IMR-90 (cell line): ENCODE measurements around the gene EEIG2. TPM values are rescaled to one million over a fixed set of nuclear protein-coding genes. Genes with fewer than 3 reads are reported as not detected.

Experiments used
- ATAC-seq: fragments of 200-7000 bp; cut with Tn5 transposase; 2 replicates; pipeline ENCODE4 v1.9.1; 2020; ENCODE audit warnings: low read depth, mild to moderate bottlenecking, moderate library complexity
- BruUV-seq: library from RNA; stranded (reverse); fragments of 400-500 nt; replicated peaks from 2 replicates; lab custom pipeline; 2021; lab: Mats Ljungman, UMichigan
- CTCF ChIA-PET: fragments of 300-600 bp; formaldehyde crosslinking; extraction: SDS; loops from one replicate; lab custom pipeline; 2021; ENCODE audit warnings: antibody characterized with exemption; lab: Yijun Ruan, JAX
- POLR2A ChIA-PET: fragments of 300-600 bp; sonication (Branson Sonifier 250); formaldehyde crosslinking; loops from one replicate; lab custom pipeline; 2022; ENCODE audit warnings: antibody characterized with exemption; ENCODE audit not compliant: unreplicated experiment; lab: Charles Lee
- DNase-seq: peaks from one replicate; pipeline ENCODE4 v3.0.0; 2013
- H2AFZ ChIP-seq: replicated peaks from 2 replicates; pipeline ENCODE3; 2013; ENCODE audit warnings: low read length, mild to moderate bottlenecking; ENCODE audit not compliant: poor library complexity
- H2AK5ac ChIP-seq: 2 replicates; pipeline ENCODE4 v1.6.1; 2013; ENCODE audit warnings: low read depth, low read length, inconsistent platforms
- H2AK9ac ChIP-seq: replicated peaks from 2 replicates; pipeline ENCODE3; 2013; ENCODE audit warnings: mild to moderate bottlenecking, low read depth, low read length, moderate library complexity; ENCODE audit not compliant: poor library complexity
- H2BK120ac ChIP-seq: 2 replicates; pipeline ENCODE4 v1.6.1; 2013; ENCODE audit warnings: low read depth, low read length, inconsistent platforms
- H2BK15ac ChIP-seq: 3 replicates; pipeline ENCODE4 v1.6.1; 2013; ENCODE audit warnings: low read depth, low read length, inconsistent platforms
- H2BK20ac ChIP-seq: 2 replicates; pipeline ENCODE4 v1.6.1; 2013; ENCODE audit warnings: low read depth, mild to moderate bottlenecking, inconsistent platforms, low read length, moderate library complexity
- H2BK5ac ChIP-seq: 2 replicates; pipeline ENCODE4 v1.6.1; 2013; ENCODE audit warnings: mild to moderate bottlenecking, low read depth, low read length, inconsistent platforms; ENCODE audit not compliant: poor library complexity, severe bottlenecking
- H3K14ac ChIP-seq: replicated peaks from 2 replicates; pipeline ENCODE4 v1.6.1; 2013; ENCODE audit warnings: low read depth, low read length, inconsistent platforms
- H3K18ac ChIP-seq: 2 replicates; pipeline ENCODE4 v1.6.1; 2013; ENCODE audit warnings: low read depth, low read length, control low read depth
- H3K23ac ChIP-seq: 2 replicates; pipeline ENCODE4 v1.6.1; 2013; ENCODE audit warnings: low read depth, low read length, inconsistent platforms
- H3K27ac ChIP-seq: 2 replicates; pipeline ENCODE4 v1.5.1; 2013; ENCODE audit warnings: mild to moderate bottlenecking, control low read depth, low read length; ENCODE audit not compliant: insufficient read depth
- H3K27me3 ChIP-seq: 2 replicates; pipeline ENCODE4 v1.6.1; 2013; ENCODE audit warnings: low read length; ENCODE audit not compliant: control insufficient read depth, insufficient read depth
- H3K36me3 ChIP-seq: 2 replicates; pipeline ENCODE4 v1.6.1; 2013; ENCODE audit warnings: low read length, mixed read lengths; ENCODE audit not compliant: control insufficient read depth, insufficient read depth
- H3K4ac ChIP-seq: 2 replicates; pipeline ENCODE4 v1.6.1; 2013; ENCODE audit warnings: low read depth, low read length, inconsistent platforms
- H3K4me1 ChIP-seq: 2 replicates; pipeline ENCODE4 v1.6.1; 2013; ENCODE audit warnings: low read length, mixed read lengths; ENCODE audit not compliant: control insufficient read depth, insufficient read depth
- H3K4me2 ChIP-seq: 2 replicates; pipeline ENCODE4 v1.6.1; 2013; ENCODE audit warnings: low read depth, mild to moderate bottlenecking, control low read depth, low read length, moderate library complexity
- H3K4me3 ChIP-seq: 2 replicates; pipeline ENCODE4 v1.5.1; 2013; ENCODE audit warnings: low read depth, mild to moderate bottlenecking, control low read depth, low read length, moderate library complexity; ENCODE audit not compliant: insufficient read depth
- H3K56ac ChIP-seq: 2 replicates; pipeline ENCODE4 v1.6.1; 2013; ENCODE audit warnings: low read length, inconsistent platforms; ENCODE audit not compliant: insufficient read depth; ENCODE audit errors: extremely low read depth
- H3K79me1 ChIP-seq, 2 experiments: 2 replicates each; pipeline ENCODE4 v1.6.1; 2013; ENCODE audit warnings: low read length in 2 of 2, inconsistent platforms in 1 of 2, low read depth in 1 of 2
- H3K9ac ChIP-seq: 2 replicates; pipeline ENCODE4 v1.6.1; 2013; ENCODE audit warnings: low read depth, low read length, control low read depth
- H3K9me1 ChIP-seq: 2 replicates; pipeline ENCODE4 v1.6.1; 2013; ENCODE audit warnings: low read length, inconsistent platforms; ENCODE audit not compliant: insufficient read depth
- H3K9me3 ChIP-seq: 2 replicates; pipeline ENCODE4 v1.6.1; 2013; ENCODE audit warnings: low read length; ENCODE audit not compliant: control insufficient read depth, insufficient read depth
- H4K20me1 ChIP-seq: 2 replicates; pipeline ENCODE4 v1.6.1; 2013; ENCODE audit warnings: low read length, inconsistent platforms; ENCODE audit not compliant: insufficient read depth
- H4K5ac ChIP-seq: 2 replicates; pipeline ENCODE4 v1.6.1; 2013; ENCODE audit warnings: mild to moderate bottlenecking, low read depth, low read length, control low read depth
- H4K8ac ChIP-seq, 2 experiments: 2 replicates each; pipeline ENCODE4 v1.6.1; 2013; ENCODE audit warnings: low read depth in 2 of 2, low read length in 2 of 2, control low read depth in 1 of 2, inconsistent platforms in 1 of 2
- H4K91ac ChIP-seq: 2 replicates; pipeline ENCODE4 v1.6.1; 2013; ENCODE audit warnings: low read depth, low read length, inconsistent platforms; ENCODE audit not compliant: insufficient read depth
- BHLHE40 ChIP-seq: fragments of 150-350 bp; IDR thresholded peaks from 2 replicates; pipeline ENCODE4 v1.6.1; 2016; ENCODE audit warnings: mild to moderate bottlenecking, low read depth, low read length
- CEBPB ChIP-seq: IDR thresholded peaks from 2 replicates; pipeline ENCODE4 v1.6.1; 2012; ENCODE audit warnings: low read depth, low read length, improper control_type of control experiment
- CHD1 ChIP-seq: IDR thresholded peaks from 2 replicates; pipeline ENCODE4 v1.6.1; 2012; ENCODE audit warnings: low read depth, low read length, improper control_type of control experiment
- FOS ChIP-seq: fragments of 150-350 bp; IDR thresholded peaks from 2 replicates; pipeline ENCODE4 v1.6.1; 2016; ENCODE audit warnings: low read depth, low read length
- MAFK ChIP-seq: IDR thresholded peaks from 2 replicates; pipeline ENCODE4 v1.6.1; 2012; ENCODE audit warnings: low read depth, low read length, improper control_type of control experiment
- MAZ ChIP-seq: IDR thresholded peaks from 2 replicates; pipeline ENCODE4 v1.6.1; 2012; ENCODE audit warnings: low read depth, mild to moderate bottlenecking, low read length, improper control_type of control experiment, moderate library complexity, borderline replicate concordance
- MXI1 ChIP-seq: IDR thresholded peaks from 2 replicates; pipeline ENCODE4 v1.6.1; 2012; ENCODE audit warnings: low read depth, mild to moderate bottlenecking, low read length, moderate library complexity, borderline replicate concordance
- NFE2L2 ChIP-seq: fragments of 150-350 bp; IDR thresholded peaks from 2 replicates; pipeline ENCODE4 v1.6.1; 2016; ENCODE audit warnings: low read depth, mild to moderate bottlenecking, low read length
- POLR2A ChIP-seq: IDR thresholded peaks from 2 replicates; pipeline ENCODE4 v1.6.1; 2012; ENCODE audit warnings: mild to moderate bottlenecking, low read depth, low read length
- RAD21 ChIP-seq: IDR thresholded peaks from 2 replicates; pipeline ENCODE4 v1.6.1; 2012; ENCODE audit warnings: low read length, improper control_type of control experiment
- RCOR1 ChIP-seq: IDR thresholded peaks from 2 replicates; pipeline ENCODE4 v1.6.1; 2012; ENCODE audit warnings: mild to moderate bottlenecking, low read length, improper control_type of control experiment; ENCODE audit not compliant: insufficient replicate concordance
- RFX5 ChIP-seq: IDR thresholded peaks from 2 replicates; pipeline ENCODE4 v1.8.0; 2012; ENCODE audit warnings: low read depth, mild to moderate bottlenecking, low read length, moderate library complexity
- SMC3 ChIP-seq: fragments of 150-350 bp; IDR thresholded peaks from 2 replicates; pipeline ENCODE4 v1.6.1; 2016; ENCODE audit warnings: low read depth, mild to moderate bottlenecking, antibody characterized with exemption, low read length, moderate library complexity
- dilution Hi-C: fragments of 300-500 bp; cut with HindIII; formaldehyde crosslinking; loops from one replicate; pipeline ENCODE4 v1.14.3; 2018; ENCODE audit warnings: low sequenced_read_pairs; ENCODE audit not compliant: unreplicated experiment
- in situ Hi-C: fragments of 300-500 bp; cut with MboI; formaldehyde crosslinking; loops from 3 replicates; pipeline ENCODE4 v1.14.3; 2019; ENCODE audit warnings: low sequenced_read_pairs, inconsistent platforms, mixed read lengths
- intact Hi-C: fragments of 100-400 bp; cut with micrococcal nuclease; formaldehyde crosslinking; loops from 2 replicates; pipeline ENCODE4 v1.10.0; 2022
- polyA plus RNA-seq, 3 experiments: library from polyadenylated mRNA; depleted of rRNA; stranded (reverse); fragments of >200 nt; gene quantifications; 2 replicates each; pipeline ENCODE4 v1.2.3, GENCODE V29; 2012; ENCODE audit warnings: low replicate concordance in 1 of 3
- total RNA-seq: library from RNA; depleted of rRNA; stranded (reverse); fragments of >200 nt; gene quantifications from 2 replicates; pipeline ENCODE4 v1.2.3, GENCODE V29; 2012
- TF ChIP-seq, protein P1 (sequence below): fragments of 150-350 bp; IDR thresholded peaks from 2 replicates; pipeline ENCODE4 v1.6.1; 2017; ENCODE audit warnings: mild to moderate bottlenecking, antibody characterized with exemption, low read length, low read depth
- TF ChIP-seq, protein P2 (sequence below): fragments of 150-350 bp; IDR thresholded peaks from 2 replicates; pipeline ENCODE4 v1.6.1; 2016; ENCODE audit warnings: low read depth, mild to moderate bottlenecking, low read length, moderate library complexity, borderline replicate concordance
- TF ChIP-seq, protein P3 (sequence below): conservative IDR thresholded peaks from 2 replicates; pipeline ENCODE4 v1.5.1; 2012; ENCODE audit warnings: mild to moderate bottlenecking, low read depth, low read length, improper control_type of control experiment

The EEIG2 gene
- total and polyA plus RNA-seq, 2 of the 4 experiments (the other 2 are of a cell fraction): 1.7 to 4.8 TPM

DNA sequence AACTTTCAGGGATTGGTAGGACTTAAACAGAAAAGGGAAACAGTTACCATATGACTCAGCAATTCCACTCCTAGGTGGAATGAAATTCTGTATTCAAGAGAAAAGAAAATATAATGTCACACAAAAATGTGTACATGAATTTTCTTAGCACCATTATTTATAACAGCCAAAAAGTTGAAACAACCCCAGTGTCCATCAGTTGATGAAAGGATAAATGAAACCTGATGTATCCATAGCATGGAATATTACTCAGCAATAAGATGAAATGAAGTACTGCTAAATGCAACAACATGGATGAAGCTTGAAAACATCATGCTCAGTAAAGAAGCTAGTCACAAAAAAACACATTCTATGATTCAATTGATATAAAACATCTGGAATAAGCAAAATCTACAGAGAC, 15.5 kb downstream of the EEIG2 start:
- H3K9ac ChIP-seq: no peak overlapping the region

More for the DNA sequence above, 15.5 kb downstream of the EEIG2 start:
- H3K4ac ChIP-seq: no peak overlapping the region
- no peak overlapping the region for H3K56ac ChIP-seq
- ATAC-seq (peak; percentile 21; the same call in 1 of the 2 replicates), DNase-seq (peak; percentile 10)
- H4K5ac ChIP-seq: no peak overlapping the region
- ChIA-PET POLR2A (no interaction called here), CTCF (interaction anchor here (0.6 to 2.0 kb wide), 2 partner anchors 16 to 1437 kb away, joined by 3 to 7 read pairs; partner anchors contain the start of gene EEIG2)
- H3K36me3 ChIP-seq: no peaks in the 10 kb centered on the region
- H3K9me1 ChIP-seq: no peaks in the 10 kb centered on the region
- no peak for TF ChIP-seq FOS
- TF ChIP-seq MXI1: no peak
- TF ChIP-seq MAFK: peak; percentile 40; the same call in 1 of the 2 replicates
- no peak for TF ChIP-seq RCOR1
- no peak for TF ChIP-seq POLR2A
- TF ChIP-seq RAD21: no peak
- TF ChIP-seq, protein P1, sequence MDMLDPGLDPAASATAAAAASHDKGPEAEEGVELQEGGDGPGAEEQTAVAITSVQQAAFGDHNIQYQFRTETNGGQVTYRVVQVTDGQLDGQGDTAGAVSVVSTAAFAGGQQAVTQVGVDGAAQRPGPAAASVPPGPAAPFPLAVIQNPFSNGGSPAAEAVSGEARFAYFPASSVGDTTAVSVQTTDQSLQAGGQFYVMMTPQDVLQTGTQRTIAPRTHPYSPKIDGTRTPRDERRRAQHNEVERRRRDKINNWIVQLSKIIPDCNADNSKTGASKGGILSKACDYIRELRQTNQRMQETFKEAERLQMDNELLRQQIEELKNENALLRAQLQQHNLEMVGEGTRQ: no peak
- no peak for TF ChIP-seq BHLHE40
- TF ChIP-seq CHD1: no peak
- TF ChIP-seq RFX5: no peak
- TF ChIP-seq NFE2L2: peak; percentile 88
- TF ChIP-seq CEBPB: no peak
- TF ChIP-seq, protein P2, sequence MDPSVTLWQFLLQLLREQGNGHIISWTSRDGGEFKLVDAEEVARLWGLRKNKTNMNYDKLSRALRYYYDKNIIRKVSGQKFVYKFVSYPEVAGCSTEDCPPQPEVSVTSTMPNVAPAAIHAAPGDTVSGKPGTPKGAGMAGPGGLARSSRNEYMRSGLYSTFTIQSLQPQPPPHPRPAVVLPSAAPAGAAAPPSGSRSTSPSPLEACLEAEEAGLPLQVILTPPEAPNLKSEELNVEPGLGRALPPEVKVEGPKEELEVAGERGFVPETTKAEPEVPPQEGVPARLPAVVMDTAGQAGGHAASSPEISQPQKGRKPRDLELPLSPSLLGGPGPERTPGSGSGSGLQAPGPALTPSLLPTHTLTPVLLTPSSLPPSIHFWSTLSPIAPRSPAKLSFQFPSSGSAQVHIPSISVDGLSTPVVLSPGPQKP: no peak
- TF ChIP-seq, protein P3, sequence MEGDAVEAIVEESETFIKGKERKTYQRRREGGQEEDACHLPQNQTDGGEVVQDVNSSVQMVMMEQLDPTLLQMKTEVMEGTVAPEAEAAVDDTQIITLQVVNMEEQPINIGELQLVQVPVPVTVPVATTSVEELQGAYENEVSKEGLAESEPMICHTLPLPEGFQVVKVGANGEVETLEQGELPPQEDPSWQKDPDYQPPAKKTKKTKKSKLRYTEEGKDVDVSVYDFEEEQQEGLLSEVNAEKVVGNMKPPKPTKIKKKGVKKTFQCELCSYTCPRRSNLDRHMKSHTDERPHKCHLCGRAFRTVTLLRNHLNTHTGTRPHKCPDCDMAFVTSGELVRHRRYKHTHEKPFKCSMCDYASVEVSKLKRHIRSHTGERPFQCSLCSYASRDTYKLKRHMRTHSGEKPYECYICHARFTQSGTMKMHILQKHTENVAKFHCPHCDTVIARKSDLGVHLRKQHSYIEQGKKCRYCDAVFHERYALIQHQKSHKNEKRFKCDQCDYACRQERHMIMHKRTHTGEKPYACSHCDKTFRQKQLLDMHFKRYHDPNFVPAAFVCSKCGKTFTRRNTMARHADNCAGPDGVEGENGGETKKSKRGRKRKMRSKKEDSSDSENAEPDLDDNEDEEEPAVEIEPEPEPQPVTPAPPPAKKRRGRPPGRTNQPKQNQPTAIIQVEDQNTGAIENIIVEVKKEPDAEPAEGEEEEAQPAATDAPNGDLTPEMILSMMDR: no peak
- TF ChIP-seq MAZ: no peak
- no peak for TF ChIP-seq SMC3
- in situ Hi-C loops: no loop called here
- H3K27ac ChIP-seq: no peak overlapping the region
- peaks cover 1% of the 10 kb centered on the region; the same call in 1 of the 2 replicates for H3K9me3 ChIP-seq
- no peak overlapping the region for H4K91ac ChIP-seq
- no peak overlapping the region for H2BK120ac ChIP-seq
- no peak overlapping the region for H2BK20ac ChIP-seq
- intact Hi-C loops: no loop called here
- no peak overlapping the region for H3K23ac ChIP-seq
- H3K4me1 ChIP-seq: no peaks in the 10 kb centered on the region
- peaks cover 10 to 11% of the 10 kb centered on the region in 2 experiments; a peak in 3 of 4 replicates for H3K79me1 ChIP-seq
- H3K27me3 ChIP-seq: no peaks in the 10 kb centered on the region
- H2AK9ac ChIP-seq: no peak overlapping the region
- no peak overlapping the region for H3K4me3 ChIP-seq
- no peak overlapping the region for H2AK5ac ChIP-seq
- no peak overlapping the region for H3K18ac ChIP-seq
- H2BK15ac ChIP-seq: no peak overlapping the region
- H2BK5ac ChIP-seq: peak overlapping the region; percentile 57
- H4K8ac ChIP-seq: peak overlapping the region in 1 of 2 experiments; percentile 28; a peak in 1 of 4 replicates
- H3K4me2 ChIP-seq: peak overlapping the region; percentile 54; the same call in 1 of the 2 replicates
- no peak overlapping the region for H2AFZ ChIP-seq
- BruUV-seq: no TSS peak
- H3K14ac ChIP-seq: no peak overlapping the region
- dilution Hi-C loops: no loop called here
- H4K20me1 ChIP-seq: no peaks in the 10 kb centered on the region
